Measurements from ENCODE around the gene TP53. TPM values are rescaled to one million over a fixed set of nuclear protein-coding genes. Genes with fewer than 3 reads are reported as not detected.

The TP53 gene
- polyA plus RNA-seq, 3 donors, result 16.2 to 35.1 (median 25.8) TPM

DNA sequence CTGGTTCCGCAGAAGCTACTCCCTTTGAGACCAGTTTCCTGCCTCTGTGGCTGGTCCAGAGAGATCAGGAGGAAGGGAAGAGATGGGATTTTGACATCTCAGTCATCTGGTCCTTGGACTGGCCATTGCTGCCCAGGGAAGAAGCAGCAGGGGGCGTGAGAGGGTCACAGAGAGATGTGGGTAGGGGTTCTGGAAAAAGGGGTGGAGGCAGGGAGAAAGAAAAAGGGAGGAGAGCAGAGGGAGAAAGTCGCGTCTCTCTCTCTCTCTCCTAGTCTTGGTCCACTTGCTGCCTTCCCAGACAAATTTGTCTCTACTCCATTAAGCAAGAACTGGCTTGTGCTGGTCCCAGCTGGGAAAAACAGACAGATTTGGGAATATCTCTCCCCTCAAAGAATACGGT, 52.9 kb downstream of the TP53 start:
- Histone ChIP-seq H3K9ac (ENCODE audit: insufficient read depth, low read length, poor library complexity, severe bottlenecking) (no peak overlapping the region), H3K79me2 (ENCODE audit: insufficient read depth, low read length) (no peaks in the 10 kb centered on the region), H3K27me3 (ENCODE audit: control insufficient read depth in 2 of 2, insufficient read depth in 2 of 2, low read length in 2 of 2) (no peaks in the 10 kb centered on the region), H3K36me3 (replicated peaks in 1 of 2; ENCODE audit: control insufficient read depth in 1 of 2, insufficient read depth in 2 of 2, low read length in 2 of 2) (no peaks in the 10 kb centered on the region), H3K9me3 (replicated peaks in 1 of 2; ENCODE audit: control insufficient read depth in 1 of 2, insufficient read depth in 1 of 2, low read length in 2 of 2) (no peaks in the 10 kb centered on the region), H3K4me2 (replicated peaks; ENCODE audit: extremely low read depth, low read length, poor library complexity, severe bottlenecking) (no peak overlapping the region), H3K4me3 (replicated peaks in 1 of 3; ENCODE audit: low read depth in 2 of 3, low read length in 3 of 3) (no peak overlapping the region), H2AFZ (ENCODE audit: insufficient read depth, low read depth, low read length, poor library complexity, severe bottlenecking) (no peak overlapping the region), H3K4me1 (ENCODE audit: control insufficient read depth in 1 of 2, insufficient read depth in 2 of 2, low read length in 2 of 2) (peaks cover 3 to 5% of the 10 kb centered on the region in 2 donors), H4K20me1 (ENCODE audit: insufficient read depth, low read length) (no peaks in the 10 kb centered on the region), H3K27ac (ENCODE audit: low read depth in 1 of 2, low read length in 2 of 2) (no peak overlapping the region)
- no peaks in the 10 kb centered on the region for H3K36me3 Mint-ChIP-seq
- TF ChIP-seq, protein P1, sequence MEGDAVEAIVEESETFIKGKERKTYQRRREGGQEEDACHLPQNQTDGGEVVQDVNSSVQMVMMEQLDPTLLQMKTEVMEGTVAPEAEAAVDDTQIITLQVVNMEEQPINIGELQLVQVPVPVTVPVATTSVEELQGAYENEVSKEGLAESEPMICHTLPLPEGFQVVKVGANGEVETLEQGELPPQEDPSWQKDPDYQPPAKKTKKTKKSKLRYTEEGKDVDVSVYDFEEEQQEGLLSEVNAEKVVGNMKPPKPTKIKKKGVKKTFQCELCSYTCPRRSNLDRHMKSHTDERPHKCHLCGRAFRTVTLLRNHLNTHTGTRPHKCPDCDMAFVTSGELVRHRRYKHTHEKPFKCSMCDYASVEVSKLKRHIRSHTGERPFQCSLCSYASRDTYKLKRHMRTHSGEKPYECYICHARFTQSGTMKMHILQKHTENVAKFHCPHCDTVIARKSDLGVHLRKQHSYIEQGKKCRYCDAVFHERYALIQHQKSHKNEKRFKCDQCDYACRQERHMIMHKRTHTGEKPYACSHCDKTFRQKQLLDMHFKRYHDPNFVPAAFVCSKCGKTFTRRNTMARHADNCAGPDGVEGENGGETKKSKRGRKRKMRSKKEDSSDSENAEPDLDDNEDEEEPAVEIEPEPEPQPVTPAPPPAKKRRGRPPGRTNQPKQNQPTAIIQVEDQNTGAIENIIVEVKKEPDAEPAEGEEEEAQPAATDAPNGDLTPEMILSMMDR (IDR thresholded peaks at IDR 0.05), result peak; percentile 63
- WGBS (ENCODE audit: insufficient coverage), result 53% methylated on average over 2 of the region's 5 CpGs
- H3K4me3 Mint-ChIP-seq, result no peak overlapping the region
- intact Hi-C loops (cut with micrococcal nuclease), result no loop called here
- peak in 2 of 3 donors; percentile 43 to 48 for DNase-seq
- peaks cover 15% of the 10 kb centered on the region for H3K4me1 Mint-ChIP-seq
- peaks cover 2 to 11% (median 7%) of the 10 kb centered on the region in 3 donors for H3K27me3 Mint-ChIP-seq (ENCODE audit: low read depth in 3 of 3)
- peaks cover 0 to 3% (median 0%) of the 10 kb centered on the region in 7 donors for H3K9me3 Mint-ChIP-seq
- peak overlapping the region in 1 of 7 donors; percentile 70 for H3K27ac Mint-ChIP-seq

DNA sequence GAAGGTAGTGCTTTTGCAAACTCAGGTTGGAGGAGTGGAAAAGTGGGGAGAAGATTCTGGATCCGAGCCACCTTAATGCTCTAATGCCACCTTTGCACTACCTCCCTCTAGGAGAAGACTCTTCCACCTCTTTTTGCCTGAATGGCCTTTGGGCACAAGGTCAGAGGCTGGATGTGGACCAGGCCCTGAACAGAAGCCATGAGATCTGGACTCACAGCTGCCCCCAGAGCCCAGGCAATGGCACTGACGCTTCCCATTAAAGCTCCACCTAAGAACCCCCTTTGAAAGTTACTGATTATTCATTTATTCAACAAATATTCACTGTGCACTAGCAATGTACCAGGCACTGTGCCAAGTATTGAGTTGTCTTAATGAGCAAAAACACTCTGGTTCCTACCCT, 54.2 kb downstream of the TP53 start:
- Histone ChIP-seq H4K20me1 (ENCODE audit: insufficient read depth, low read length) (no peaks in the 10 kb centered on the region), H3K4me1 (ENCODE audit: control insufficient read depth in 1 of 2, insufficient read depth in 2 of 2, low read length in 2 of 2) (peaks cover 4 to 5% of the 10 kb centered on the region in 2 donors), H3K36me3 (replicated peaks in 1 of 2; ENCODE audit: control insufficient read depth in 1 of 2, insufficient read depth in 2 of 2, low read length in 2 of 2) (no peaks in the 10 kb centered on the region), H3K27me3 (ENCODE audit: control insufficient read depth in 2 of 2, insufficient read depth in 2 of 2, low read length in 2 of 2) (no peaks in the 10 kb centered on the region), H3K27ac (ENCODE audit: low read depth in 1 of 2, low read length in 2 of 2) (no peak overlapping the region), H2AFZ (ENCODE audit: insufficient read depth, low read depth, low read length, poor library complexity, severe bottlenecking) (no peak overlapping the region), H3K4me3 (replicated peaks in 1 of 3; ENCODE audit: low read depth in 2 of 3, low read length in 3 of 3) (no peak overlapping the region), H3K4me2 (replicated peaks; ENCODE audit: extremely low read depth, low read length, poor library complexity, severe bottlenecking) (no peak overlapping the region), H3K79me2 (ENCODE audit: insufficient read depth, low read length) (no peaks in the 10 kb centered on the region), H3K9ac (ENCODE audit: insufficient read depth, low read length, poor library complexity, severe bottlenecking) (no peak overlapping the region), H3K9me3 (replicated peaks in 1 of 2; ENCODE audit: control insufficient read depth in 1 of 2, insufficient read depth in 1 of 2, low read length in 2 of 2) (no peaks in the 10 kb centered on the region)
- Mint-ChIP-seq H3K9me3 (peaks cover 0 to 3% (median 0%) of the 10 kb centered on the region in 7 donors), H3K4me3 (no peak overlapping the region), H3K36me3 (no peaks in the 10 kb centered on the region), H3K4me1 (peaks cover 10% of the 10 kb centered on the region), H3K27ac (no peak overlapping the region), H3K27me3 (ENCODE audit: low read depth in 3 of 3) (peaks cover 1 to 8% (median 3%) of the 10 kb centered on the region in 3 donors)
- TF ChIP-seq, protein P1 (IDR thresholded peaks at IDR 0.05), result no peak
- DNase-seq, result no peak
- WGBS (ENCODE audit: insufficient coverage), result no CpG with 5 or more reads among the region's 2 CpGs
- intact Hi-C loops (cut with micrococcal nuclease), result no loop called here

All from CD14-positive monocyte (primary cell).